Cardiac muscle cell (in vitro differentiated cells and primary cell): Measurements from ENCODE around the gene RBPJL. TPM values are rescaled to one million over a fixed set of nuclear protein-coding genes. Genes with fewer than 3 reads are reported as not detected.

ENCODE experiments used
- DNase-seq, 2 donors: peaks; one replicate each; pipeline versions ENCODE4 v3.0.0 to v3.0.0-alpha.2; 2010 to 2017; ENCODE audit warnings: low read depth in 1 of 2, low spot score in 1 of 2
- H3K27ac ChIP-seq: fragments of 200-600 bp; sonication (generic); 2 replicates; pipeline ENCODE4 v1.5.1; 2016
- H3K27me3 ChIP-seq: fragments of 200-600 bp; sonication (generic); 2 replicates; pipeline ENCODE4 v1.6.0; 2016; ENCODE audit warnings: control low read depth
- H3K36me3 ChIP-seq: fragments of 200-600 bp; sonication (generic); 2 replicates; pipeline ENCODE4 v1.5.1; 2016; ENCODE audit warnings: control low read depth
- H3K4me1 ChIP-seq: fragments of 200-600 bp; sonication (generic); 2 replicates; pipeline ENCODE4 v1.8.1; 2017; ENCODE audit warnings: low read depth, mild to moderate bottlenecking, mixed run types
- H3K4me3 ChIP-seq: fragments of 200-600 bp; sonication (generic); 2 replicates; pipeline ENCODE4 v1.5.1; 2016; ENCODE audit warnings: mild to moderate bottlenecking
- H3K9me3 ChIP-seq: fragments of 200-600 bp; sonication (generic); 2 replicates; pipeline ENCODE4 v1.5.1; 2017; ENCODE audit warnings: low read depth, mild to moderate bottlenecking, control low read depth
- polyA plus RNA-seq: library from polyadenylated mRNA; unstranded; fragments of >200 nt; fragmentation: Nextera tagmentation; extraction: Ambion mirVana; gene quantifications from 2 replicates; pipeline ENCODE4 v1.2.1, GENCODE V29; 2016
- total RNA-seq: library from RNA; depleted of rRNA; stranded (reverse); fragments of >200 nt; gene quantifications from 2 replicates; pipeline ENCODE4 v1.2.3, GENCODE V29; 2016
- TF ChIP-seq, protein P1 (sequence below): IDR thresholded peaks from 2 replicates; pipeline ENCODE4 v1.5.1; 2012; ENCODE audit warnings: low read depth, mild to moderate bottlenecking, low read length

Gene RBPJL
- total and polyA plus RNA-seq, 2 experiments from 2014 or later: not detected

DNA sequence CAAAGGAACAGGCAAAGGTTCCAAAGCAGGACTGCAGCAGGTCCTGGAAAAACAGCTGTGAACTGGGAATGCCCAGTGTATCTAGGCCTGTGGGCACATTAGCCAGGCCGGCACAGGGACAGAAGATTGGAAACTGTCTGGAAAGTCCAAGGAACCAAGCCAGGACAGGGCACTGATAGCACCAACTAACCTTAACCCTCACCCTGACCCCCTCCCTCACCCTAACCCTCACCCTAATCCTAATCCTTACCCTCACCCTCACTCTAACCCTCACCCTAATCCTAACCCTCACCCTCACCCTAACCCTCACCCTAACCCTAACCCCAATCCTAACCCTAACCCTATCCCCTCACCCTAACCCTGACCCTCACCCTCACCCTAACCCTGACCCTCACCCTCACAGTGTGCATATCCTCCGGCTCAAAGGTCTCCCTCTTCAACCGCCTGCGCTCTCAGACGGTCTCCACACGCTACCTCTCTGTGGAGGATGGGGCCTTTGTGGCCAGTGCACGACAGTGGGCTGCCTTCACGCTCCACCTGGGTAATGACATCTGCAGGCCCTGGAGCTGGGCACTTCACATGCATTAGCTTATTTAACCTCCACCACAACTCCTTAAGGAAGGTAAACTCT is 6.5 kb downstream of the RBPJL start:
- Histone ChIP-seq H3K4me1 (no peaks in the 10 kb centered on the region), H3K9me3 (no peaks in the 10 kb centered on the region), H3K36me3 (no peaks in the 10 kb centered on the region), H3K4me3 (no peak overlapping the region), H3K27me3 (peaks cover 6% of the 10 kb centered on the region), H3K27ac (no peak overlapping the region)
- TF ChIP-seq, protein P1, sequence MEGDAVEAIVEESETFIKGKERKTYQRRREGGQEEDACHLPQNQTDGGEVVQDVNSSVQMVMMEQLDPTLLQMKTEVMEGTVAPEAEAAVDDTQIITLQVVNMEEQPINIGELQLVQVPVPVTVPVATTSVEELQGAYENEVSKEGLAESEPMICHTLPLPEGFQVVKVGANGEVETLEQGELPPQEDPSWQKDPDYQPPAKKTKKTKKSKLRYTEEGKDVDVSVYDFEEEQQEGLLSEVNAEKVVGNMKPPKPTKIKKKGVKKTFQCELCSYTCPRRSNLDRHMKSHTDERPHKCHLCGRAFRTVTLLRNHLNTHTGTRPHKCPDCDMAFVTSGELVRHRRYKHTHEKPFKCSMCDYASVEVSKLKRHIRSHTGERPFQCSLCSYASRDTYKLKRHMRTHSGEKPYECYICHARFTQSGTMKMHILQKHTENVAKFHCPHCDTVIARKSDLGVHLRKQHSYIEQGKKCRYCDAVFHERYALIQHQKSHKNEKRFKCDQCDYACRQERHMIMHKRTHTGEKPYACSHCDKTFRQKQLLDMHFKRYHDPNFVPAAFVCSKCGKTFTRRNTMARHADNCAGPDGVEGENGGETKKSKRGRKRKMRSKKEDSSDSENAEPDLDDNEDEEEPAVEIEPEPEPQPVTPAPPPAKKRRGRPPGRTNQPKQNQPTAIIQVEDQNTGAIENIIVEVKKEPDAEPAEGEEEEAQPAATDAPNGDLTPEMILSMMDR: no peak
- no peak for DNase-seq

DNA sequence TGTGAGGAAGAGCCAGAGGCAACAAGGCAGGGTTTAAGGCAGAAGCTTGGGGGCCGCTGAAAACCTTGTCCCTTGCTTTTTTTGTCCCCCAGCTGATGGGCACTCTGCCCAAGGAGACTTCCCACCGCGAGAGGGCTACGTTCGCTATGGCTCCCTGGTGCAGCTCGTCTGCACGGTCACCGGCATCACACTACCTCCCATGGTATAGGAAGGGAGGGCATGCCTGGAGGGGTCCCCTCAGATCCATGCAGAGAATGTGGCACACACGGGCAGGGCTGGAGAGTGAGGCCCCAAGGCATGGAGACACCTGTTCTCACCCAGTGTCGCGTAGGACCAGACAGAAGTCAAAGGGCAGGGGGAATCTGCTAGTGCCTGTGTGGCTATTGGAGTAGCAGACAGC is 7.3 kb downstream of the RBPJL start:
- Histone ChIP-seq H3K36me3 (no peaks in the 10 kb centered on the region), H3K27ac (no peak overlapping the region), H3K4me1 (no peaks in the 10 kb centered on the region), H3K4me3 (no peak overlapping the region), H3K9me3 (no peaks in the 10 kb centered on the region), H3K27me3 (peaks cover 6% of the 10 kb centered on the region)
- TF ChIP-seq, protein P1: no peak
- no peak for DNase-seq

GRCh38 chr20:45315672-45316071 is 9.0 kb downstream of the RBPJL start:
- no peaks in the 10 kb centered on the region for H3K4me1 ChIP-seq
- no peaks in the 10 kb centered on the region for H3K9me3 ChIP-seq
- H3K27me3 ChIP-seq: peaks cover 6% of the 10 kb centered on the region
- DNase-seq: no peak
- TF ChIP-seq, protein P1: no peak
- no peaks in the 10 kb centered on the region for H3K36me3 ChIP-seq
- H3K4me3 ChIP-seq: no peak overlapping the region
- H3K27ac ChIP-seq: no peak overlapping the region

- Histone ChIP-seq H3K27ac (no peak overlapping the region), H3K27me3 (peaks cover 6% of the 10 kb centered on the region), H3K9me3 (no peaks in the 10 kb centered on the region), H3K36me3 (no peaks in the 10 kb centered on the region), H3K4me1 (no peaks in the 10 kb centered on the region), H3K4me3 (no peak overlapping the region)
- DNase-seq: no peak
- TF ChIP-seq, protein P1: no peak
Observed at GRCh38 chr20:45316150-45317080, 9.8 kb downstream of the RBPJL start.

DNA sequence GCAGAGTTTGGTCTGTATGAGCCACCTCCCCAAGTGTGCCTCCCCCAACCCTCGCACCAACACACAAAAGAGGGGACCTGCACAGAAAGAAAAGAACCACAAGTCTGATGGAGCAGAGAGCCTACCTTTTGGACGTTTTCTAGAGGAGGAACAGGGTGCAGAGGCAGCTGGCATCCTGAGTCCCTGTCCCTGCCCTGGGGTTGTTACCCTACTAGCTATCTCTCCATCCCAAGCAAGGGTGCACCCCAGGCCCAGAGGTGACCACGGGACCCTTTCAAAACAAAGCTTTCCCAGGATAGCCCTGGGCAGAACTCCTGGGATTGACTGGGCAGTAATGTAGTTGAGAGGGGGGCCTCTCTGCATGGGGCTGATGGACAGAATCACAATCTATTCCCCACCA is 11.2 kb downstream of the RBPJL start:
- TF ChIP-seq, protein P1: no peak
- no peaks in the 10 kb centered on the region for H3K27me3 ChIP-seq
- no peak for DNase-seq
- no peaks in the 10 kb centered on the region for H3K9me3 ChIP-seq
- H3K4me3 ChIP-seq: no peak overlapping the region
- H3K27ac ChIP-seq: no peak overlapping the region
- no peaks in the 10 kb centered on the region for H3K36me3 ChIP-seq
- no peaks in the 10 kb centered on the region for H3K4me1 ChIP-seq
